Right atrium auricular region (tissue), 2 donors: ENCODE data around the gene IL1A. TPM values are rescaled to one million over a fixed set of nuclear protein-coding genes. Genes with fewer than 3 reads are reported as not detected.

Experiments
- DNase-seq: peaks from one replicate; pipeline ENCODE4 v3.0.0-alpha.2; 2019; ENCODE audit warnings: low spot score
- H3K27ac ChIP-seq, 2 donors: fragments of 200-600 bp; sonication (generic); 1 replicate in 1 of 2; 2 replicates in 1 of 2; pipeline ENCODE4 v1.5.1; 2016 to 2019
- H3K27me3 ChIP-seq, 2 donors: fragments of 200-600 bp; sonication (generic); one replicate each; pipeline versions ENCODE4 v1.5.1 to v1.6.0; 2017 to 2019
- H3K36me3 ChIP-seq: fragments of 200-600 bp; sonication (generic); one replicate; pipeline ENCODE4 v1.5.1; 2016
- H3K4me1 ChIP-seq, 2 donors: fragments of 200-600 bp; sonication (generic); one replicate each; pipeline versions ENCODE4 v1.5.1 to v1.6.0; 2017 to 2019
- H3K4me3 ChIP-seq, 2 donors: fragments of 200-600 bp; sonication (generic); 1 replicate in 1 of 2; 2 replicates in 1 of 2; pipeline ENCODE4 v1.5.1; 2017 to 2019; ENCODE audit warnings: mild to moderate bottlenecking in 1 of 2, moderate library complexity in 1 of 2
- H3K9me3 ChIP-seq, 2 donors: fragments of 200-600 bp; sonication (generic); one replicate each; pipeline ENCODE4 v1.5.1; 2019
- total RNA-seq, 2 donors: library from RNA; depleted of rRNA; stranded (reverse); fragments of >200 nt; gene quantifications; one replicate each; pipeline ENCODE4 v1.1.0, GENCODE V29; 2016
- TF ChIP-seq, protein P1 (sequence below), 2 donors: fragments of 200-600 bp; sonication (generic); IDR thresholded peaks; one replicate each; pipeline ENCODE4 v1.5.1; 2019; ENCODE audit warnings: antibody characterized with exemption in 2 of 2

IL1A gene
- total RNA-seq, 2 donors from 2014 or later, result not detected

DNA sequence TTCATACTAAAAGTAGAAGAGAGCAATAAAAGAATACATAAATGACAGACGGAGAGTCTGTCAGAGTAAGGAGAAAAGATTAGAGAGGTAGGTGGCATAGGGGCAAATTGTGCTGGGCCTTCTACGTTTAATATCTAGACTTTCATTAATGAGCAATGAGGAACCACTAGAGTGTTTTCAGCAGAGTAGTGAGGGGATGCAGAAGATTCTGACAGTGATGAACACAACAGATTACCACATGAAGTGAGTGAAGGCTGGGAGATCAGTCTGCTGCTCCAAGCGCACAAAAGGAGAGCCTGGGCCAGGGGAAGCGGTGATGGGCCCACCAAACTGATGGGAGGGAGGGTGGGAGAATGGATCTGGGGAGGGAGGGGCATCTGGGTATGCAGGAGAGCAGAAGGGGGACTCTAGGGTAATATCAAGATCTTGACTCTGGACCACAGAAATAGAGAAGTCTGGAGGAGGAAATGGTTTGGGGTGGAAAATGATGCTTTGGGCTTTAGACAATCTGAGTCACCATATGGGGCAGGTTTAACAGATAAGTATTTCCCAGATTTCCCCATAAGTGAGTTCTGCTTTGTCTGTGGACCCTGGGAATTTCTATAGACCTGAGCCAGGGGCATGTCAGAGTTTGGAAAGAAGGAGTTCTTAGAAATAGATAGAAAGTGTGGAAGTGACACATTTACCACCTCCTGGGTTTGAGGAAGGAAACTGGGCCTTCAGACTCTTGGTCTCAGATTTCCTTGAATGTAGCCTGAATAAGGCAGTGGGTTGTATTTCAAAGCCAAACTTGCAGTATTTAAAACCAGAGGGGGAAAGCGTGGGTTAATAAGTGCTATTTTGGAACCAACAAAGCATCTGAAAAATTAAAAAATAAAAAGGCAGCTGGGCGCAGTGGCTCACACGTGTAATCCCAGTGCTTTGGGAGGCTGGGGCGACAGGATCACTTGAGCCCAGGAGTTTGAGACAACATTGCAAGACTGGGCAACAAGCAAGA is 15.0 kb upstream of the IL1A start:
- H3K27ac ChIP-seq, result no peak overlapping the region
- no peak overlapping the region for H3K4me3 ChIP-seq
- H3K9me3 ChIP-seq, result no peaks in the 10 kb centered on the region
- no peaks in the 10 kb centered on the region for H3K27me3 ChIP-seq
- H3K4me1 ChIP-seq, result no peaks in the 10 kb centered on the region
- H3K36me3 ChIP-seq, result no peaks in the 10 kb centered on the region
- TF ChIP-seq, protein P1, sequence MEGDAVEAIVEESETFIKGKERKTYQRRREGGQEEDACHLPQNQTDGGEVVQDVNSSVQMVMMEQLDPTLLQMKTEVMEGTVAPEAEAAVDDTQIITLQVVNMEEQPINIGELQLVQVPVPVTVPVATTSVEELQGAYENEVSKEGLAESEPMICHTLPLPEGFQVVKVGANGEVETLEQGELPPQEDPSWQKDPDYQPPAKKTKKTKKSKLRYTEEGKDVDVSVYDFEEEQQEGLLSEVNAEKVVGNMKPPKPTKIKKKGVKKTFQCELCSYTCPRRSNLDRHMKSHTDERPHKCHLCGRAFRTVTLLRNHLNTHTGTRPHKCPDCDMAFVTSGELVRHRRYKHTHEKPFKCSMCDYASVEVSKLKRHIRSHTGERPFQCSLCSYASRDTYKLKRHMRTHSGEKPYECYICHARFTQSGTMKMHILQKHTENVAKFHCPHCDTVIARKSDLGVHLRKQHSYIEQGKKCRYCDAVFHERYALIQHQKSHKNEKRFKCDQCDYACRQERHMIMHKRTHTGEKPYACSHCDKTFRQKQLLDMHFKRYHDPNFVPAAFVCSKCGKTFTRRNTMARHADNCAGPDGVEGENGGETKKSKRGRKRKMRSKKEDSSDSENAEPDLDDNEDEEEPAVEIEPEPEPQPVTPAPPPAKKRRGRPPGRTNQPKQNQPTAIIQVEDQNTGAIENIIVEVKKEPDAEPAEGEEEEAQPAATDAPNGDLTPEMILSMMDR (IDR thresholded peaks at IDR 0.05), result no peak
- no peak for DNase-seq

DNA sequence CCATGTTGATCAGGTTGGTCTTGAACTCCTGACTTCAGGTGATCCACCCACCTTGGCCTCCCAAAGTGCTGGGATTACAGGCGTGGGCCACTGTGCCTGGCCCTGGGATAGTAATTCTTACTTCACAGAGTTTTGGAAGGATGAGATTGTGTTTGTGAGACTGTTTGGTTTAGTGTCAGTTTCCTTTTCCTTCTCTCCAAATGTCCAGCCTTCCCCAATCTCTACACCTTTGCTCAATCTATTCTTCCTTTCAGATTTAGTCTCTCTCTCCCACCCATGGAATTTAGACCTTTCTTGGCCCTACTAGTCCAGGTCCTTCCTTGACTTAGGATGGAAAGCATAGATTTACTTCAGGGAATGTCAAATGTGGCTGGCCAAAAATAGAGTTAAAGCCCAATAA is 12.2 kb upstream of the IL1A start:
- no peaks in the 10 kb centered on the region for H3K9me3 ChIP-seq
- no peaks in the 10 kb centered on the region for H3K27me3 ChIP-seq
- H3K36me3 ChIP-seq, result no peaks in the 10 kb centered on the region
- TF ChIP-seq, protein P1 (IDR thresholded peaks at IDR 0.05), result no peak
- H3K4me3 ChIP-seq, result no peak overlapping the region
- no peaks in the 10 kb centered on the region for H3K4me1 ChIP-seq
- no peak for DNase-seq
- H3K27ac ChIP-seq, result no peak overlapping the region

DNA sequence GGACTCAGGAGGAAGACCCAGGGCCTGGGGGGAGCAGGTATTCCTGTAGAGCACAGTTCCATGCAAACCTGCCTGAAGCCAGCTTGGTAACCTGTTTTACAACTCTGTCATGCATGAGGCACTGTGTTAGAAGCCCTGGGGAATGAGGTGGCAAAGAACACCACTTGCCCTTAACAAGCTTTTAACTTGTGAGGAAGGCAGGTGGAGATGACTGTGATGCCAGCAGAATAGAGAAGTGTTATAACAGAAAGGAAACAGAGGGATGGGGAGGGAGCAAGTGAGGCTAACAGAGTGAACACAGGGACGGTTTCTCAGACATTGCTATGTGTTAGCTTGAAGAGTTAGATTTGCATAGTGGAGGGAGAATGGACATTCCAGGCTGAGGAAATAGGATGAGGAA is 11.5 kb upstream of the IL1A start:
- H3K4me3 ChIP-seq, result no peak overlapping the region
- TF ChIP-seq, protein P1 (IDR thresholded peaks at IDR 0.05), result no peak
- H3K27ac ChIP-seq, result no peak overlapping the region
- no peaks in the 10 kb centered on the region for H3K4me1 ChIP-seq
- no peaks in the 10 kb centered on the region for H3K36me3 ChIP-seq
- H3K27me3 ChIP-seq, result no peaks in the 10 kb centered on the region
- no peaks in the 10 kb centered on the region for H3K9me3 ChIP-seq
- DNase-seq, result no peak

DNA sequence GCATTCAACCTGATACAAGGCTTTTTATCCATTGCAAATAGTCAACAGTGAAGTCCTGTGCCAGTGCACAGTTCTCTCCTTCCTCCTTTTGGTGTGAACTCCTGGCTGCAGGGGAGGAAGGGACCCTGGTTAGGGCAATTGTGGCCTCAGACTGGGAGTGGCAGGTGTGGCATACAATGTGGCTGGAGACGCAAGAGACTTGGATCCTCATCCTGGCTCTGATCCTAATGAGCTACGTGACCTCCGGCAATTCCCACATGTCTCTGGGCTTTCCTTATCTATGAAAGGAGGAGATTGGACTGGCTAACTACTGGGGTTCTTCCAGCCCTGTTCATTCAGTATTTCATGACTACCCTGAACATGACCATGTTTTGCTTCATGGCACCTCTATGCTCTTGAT is 10.5 kb upstream of the IL1A start:
- H3K27me3 ChIP-seq, result no peaks in the 10 kb centered on the region
- no peak overlapping the region for H3K4me3 ChIP-seq
- H3K4me1 ChIP-seq, result no peaks in the 10 kb centered on the region
- no peak for DNase-seq
- H3K36me3 ChIP-seq, result no peaks in the 10 kb centered on the region
- H3K9me3 ChIP-seq, result no peaks in the 10 kb centered on the region
- TF ChIP-seq, protein P1 (IDR thresholded peaks at IDR 0.05), result no peak
- H3K27ac ChIP-seq, result no peak overlapping the region

DNA sequence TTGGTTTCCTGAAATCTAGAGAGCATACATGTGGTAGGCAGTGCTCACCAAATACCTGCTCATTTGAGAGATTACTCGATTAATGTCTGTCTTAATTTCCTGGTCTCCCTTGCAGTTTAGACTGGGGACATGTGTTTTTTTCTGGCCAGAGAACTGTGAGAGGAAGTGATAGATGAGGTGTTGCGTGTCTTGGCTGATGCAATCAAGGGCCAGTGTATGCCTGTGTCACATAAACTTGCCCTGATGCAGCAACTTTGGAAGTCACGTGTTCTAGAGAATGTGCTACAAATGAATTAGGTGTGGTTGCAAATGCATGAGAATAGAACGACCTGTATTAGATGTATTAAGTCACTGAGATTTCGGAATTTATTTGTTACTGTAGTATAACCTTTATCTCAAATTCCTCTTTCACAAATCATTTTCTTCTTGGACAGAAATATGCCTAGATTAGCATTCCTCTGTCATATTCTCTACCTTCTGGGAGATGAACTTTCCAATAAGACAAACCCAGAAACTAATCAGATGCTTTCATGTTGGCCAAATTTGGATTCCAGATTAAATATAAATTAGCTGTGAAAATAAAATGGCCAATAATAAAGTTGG is 9.9 kb upstream of the IL1A start:
- peak; percentile 73 for DNase-seq
- TF ChIP-seq, protein P1 (IDR thresholded peaks at IDR 0.05), result no peak
- no peak overlapping the region for H3K27ac ChIP-seq

More for the DNA sequence above, 9.9 kb upstream of the IL1A start:
- no peaks in the 10 kb centered on the region for H3K27me3 ChIP-seq
- H3K4me1 ChIP-seq, result no peaks in the 10 kb centered on the region
- no peaks in the 10 kb centered on the region for H3K36me3 ChIP-seq
- H3K9me3 ChIP-seq, result no peaks in the 10 kb centered on the region
- no peak overlapping the region for H3K4me3 ChIP-seq
